ENCODE data around the gene VAV3. TPM values are rescaled to one million over a fixed set of nuclear protein-coding genes. Genes with fewer than 3 reads are reported as not detected.

VAV3 gene
- total RNA-seq, 4 donors from 2014 or later = 0.33 to 12.1 (median 0.47) TPM

DNA sequence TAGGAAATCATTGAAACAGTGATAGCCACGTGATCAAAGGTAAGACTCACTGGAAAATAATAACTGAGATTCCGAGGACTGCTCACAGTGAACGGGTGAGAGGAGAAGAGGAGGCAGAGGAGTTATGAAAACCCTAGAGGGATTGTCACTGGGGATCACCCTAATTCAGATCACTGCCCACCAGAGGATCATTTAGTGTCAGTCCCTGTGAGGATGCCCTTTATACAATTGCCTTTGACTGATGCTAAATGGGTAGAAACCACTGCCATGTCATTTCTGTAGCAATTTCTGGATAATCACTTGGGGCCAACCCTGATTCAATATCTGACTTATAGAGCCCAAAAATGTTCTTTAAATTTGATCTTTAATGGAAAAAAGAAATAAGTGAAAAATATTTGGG, 14.1 kb upstream of the VAV3 start:
- ATAC-seq (no peak), DNase-seq (no peak)
- Histone ChIP-seq H3K9me3 (no peaks in the 10 kb centered on the region), H3K27me3 (peaks cover 0 to 4% (median 0%) of the 10 kb centered on the region in 3 donors), H3K4me1 (no peaks in the 10 kb centered on the region), H3K4me3 (no peak overlapping the region), H3K36me3 (no peaks in the 10 kb centered on the region), H3K27ac (no peak overlapping the region)
- TF ChIP-seq, protein P1, sequence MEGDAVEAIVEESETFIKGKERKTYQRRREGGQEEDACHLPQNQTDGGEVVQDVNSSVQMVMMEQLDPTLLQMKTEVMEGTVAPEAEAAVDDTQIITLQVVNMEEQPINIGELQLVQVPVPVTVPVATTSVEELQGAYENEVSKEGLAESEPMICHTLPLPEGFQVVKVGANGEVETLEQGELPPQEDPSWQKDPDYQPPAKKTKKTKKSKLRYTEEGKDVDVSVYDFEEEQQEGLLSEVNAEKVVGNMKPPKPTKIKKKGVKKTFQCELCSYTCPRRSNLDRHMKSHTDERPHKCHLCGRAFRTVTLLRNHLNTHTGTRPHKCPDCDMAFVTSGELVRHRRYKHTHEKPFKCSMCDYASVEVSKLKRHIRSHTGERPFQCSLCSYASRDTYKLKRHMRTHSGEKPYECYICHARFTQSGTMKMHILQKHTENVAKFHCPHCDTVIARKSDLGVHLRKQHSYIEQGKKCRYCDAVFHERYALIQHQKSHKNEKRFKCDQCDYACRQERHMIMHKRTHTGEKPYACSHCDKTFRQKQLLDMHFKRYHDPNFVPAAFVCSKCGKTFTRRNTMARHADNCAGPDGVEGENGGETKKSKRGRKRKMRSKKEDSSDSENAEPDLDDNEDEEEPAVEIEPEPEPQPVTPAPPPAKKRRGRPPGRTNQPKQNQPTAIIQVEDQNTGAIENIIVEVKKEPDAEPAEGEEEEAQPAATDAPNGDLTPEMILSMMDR (IDR thresholded peaks at IDR 0.05 in 4 of 5, conservative IDR thresholded peaks at IDR 0.05 in 1 of 5) = no peak
- TF ChIP-seq POLR2A (IDR thresholded peaks at IDR 0.05) = no peak
- intact Hi-C loops (cut with DNase I; ENCODE audit: low total_unique reads) (no loop called here), in situ Hi-C loops (cut with MboI; ENCODE audit: low sequenced_read_pairs in 4 of 4) (no loop called here)

DNA sequence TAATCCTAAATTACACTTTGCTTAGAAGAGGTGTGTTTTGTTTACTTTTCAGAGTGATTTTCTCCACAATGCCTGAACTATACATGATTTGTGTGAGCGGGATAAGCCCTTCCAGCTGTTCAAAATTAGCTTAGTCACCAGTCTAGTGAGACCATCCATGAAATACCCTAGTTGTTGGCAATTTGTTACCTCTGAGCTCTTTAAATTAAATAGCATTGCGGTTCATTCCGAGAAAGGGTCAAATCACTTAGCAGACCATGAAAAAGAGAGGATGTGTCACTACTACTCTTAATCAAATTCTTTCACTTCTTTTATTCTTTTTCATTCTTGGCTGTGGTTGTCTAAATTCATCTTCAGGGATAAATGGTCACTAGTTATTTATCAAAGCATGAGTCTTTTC, 11.9 kb upstream of the VAV3 start:
- Histone ChIP-seq H3K27me3 (no peaks in the 10 kb centered on the region), H3K9me3 (no peaks in the 10 kb centered on the region), H3K4me3 (no peak overlapping the region), H3K36me3 (no peaks in the 10 kb centered on the region), H3K27ac (no peak overlapping the region), H3K4me1 (no peaks in the 10 kb centered on the region)
- no peak for DNase-seq
- no peak for ATAC-seq
- in situ Hi-C loops (cut with MboI; ENCODE audit: low sequenced_read_pairs in 4 of 4) (no loop called here), intact Hi-C loops (cut with DNase I; ENCODE audit: low total_unique reads) (no loop called here)
- no peak for TF ChIP-seq POLR2A (IDR thresholded peaks at IDR 0.05)
- TF ChIP-seq, protein P1 (IDR thresholded peaks at IDR 0.05 in 4 of 5, conservative IDR thresholded peaks at IDR 0.05 in 1 of 5) = no peak

DNA sequence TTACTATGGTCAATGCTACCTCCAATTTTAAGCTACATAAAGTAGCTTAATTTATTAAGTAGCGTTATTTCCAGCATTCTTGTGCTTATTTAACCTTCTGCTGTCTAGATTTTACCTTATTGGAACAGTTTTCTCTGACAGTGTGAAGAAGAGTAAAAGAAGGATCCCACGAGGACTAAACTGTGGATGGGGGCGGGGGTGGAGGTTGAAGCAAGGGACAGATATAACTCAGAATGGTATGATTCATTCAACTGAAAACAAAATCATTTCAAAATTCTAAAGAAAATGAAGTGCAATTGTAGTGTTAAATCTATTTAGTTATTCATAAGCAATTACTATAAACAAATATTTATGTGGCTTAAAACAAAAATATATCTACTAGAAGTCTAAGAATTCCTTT, 11.5 kb upstream of the VAV3 start:
- Histone ChIP-seq H3K27me3 (peaks cover 0 to 3% (median 0%) of the 10 kb centered on the region in 3 donors), H3K4me1 (no peaks in the 10 kb centered on the region), H3K4me3 (no peak overlapping the region), H3K27ac (no peak overlapping the region), H3K9me3 (no peaks in the 10 kb centered on the region), H3K36me3 (no peaks in the 10 kb centered on the region)
- TF ChIP-seq, protein P1 (IDR thresholded peaks at IDR 0.05 in 4 of 5, conservative IDR thresholded peaks at IDR 0.05 in 1 of 5) = no peak
- no peak for TF ChIP-seq POLR2A (IDR thresholded peaks at IDR 0.05)
- DNase-seq = no peak
- in situ Hi-C loops (cut with MboI; ENCODE audit: low sequenced_read_pairs in 4 of 4) = no loop called here
- intact Hi-C loops (cut with DNase I; ENCODE audit: low total_unique reads) = no loop called here
- ATAC-seq = no peak

DNA sequence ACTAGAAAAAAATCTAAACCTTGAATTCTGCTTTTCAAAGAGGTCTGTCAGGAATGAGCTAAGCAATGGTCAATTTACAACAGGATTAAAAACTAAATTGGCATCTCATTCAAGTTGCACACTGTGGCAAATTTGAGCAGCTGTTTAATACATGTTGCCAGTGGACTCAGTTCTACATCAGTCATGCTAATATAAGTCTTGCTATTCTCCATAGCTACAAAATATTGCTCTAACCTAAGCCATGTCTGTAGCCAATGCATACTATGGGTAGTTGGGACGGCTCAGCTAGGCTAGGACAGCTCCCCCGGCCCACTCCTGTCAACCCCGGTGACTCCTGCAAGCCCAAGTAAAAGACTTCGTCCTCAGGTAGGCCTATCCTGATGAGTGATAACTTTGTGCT, 10.9 kb upstream of the VAV3 start:
- Histone ChIP-seq H3K4me1 (no peaks in the 10 kb centered on the region), H3K27ac (no peak overlapping the region), H3K4me3 (no peak overlapping the region), H3K27me3 (peaks cover 0 to 4% (median 0%) of the 10 kb centered on the region in 3 donors), H3K9me3 (no peaks in the 10 kb centered on the region), H3K36me3 (no peaks in the 10 kb centered on the region)
- TF ChIP-seq POLR2A (IDR thresholded peaks at IDR 0.05) = no peak
- TF ChIP-seq, protein P1 (IDR thresholded peaks at IDR 0.05 in 4 of 5, conservative IDR thresholded peaks at IDR 0.05 in 1 of 5) = no peak
- intact Hi-C loops (cut with DNase I; ENCODE audit: low total_unique reads) = no loop called here
- ATAC-seq (no peak), DNase-seq (no peak)
- in situ Hi-C loops (cut with MboI; ENCODE audit: low sequenced_read_pairs in 4 of 4) = no loop called here

DNA sequence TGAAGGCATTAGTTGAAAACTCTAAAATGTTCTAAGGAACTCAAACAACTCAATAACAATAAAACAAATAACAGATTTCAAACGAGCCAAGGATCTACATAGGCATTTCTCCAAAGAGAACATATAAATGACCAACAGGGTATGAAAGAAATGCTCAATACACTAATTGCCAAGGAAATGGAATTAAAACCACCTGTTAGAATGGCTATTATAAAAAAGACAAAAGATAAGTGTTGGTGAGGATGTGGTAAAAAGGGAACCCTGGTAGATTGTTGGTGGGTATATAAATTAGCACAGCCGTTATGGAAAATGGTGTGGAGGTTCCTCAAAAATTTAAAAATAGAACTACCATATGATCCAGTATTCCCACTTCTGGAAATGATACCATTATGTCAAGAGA, 9.1 kb upstream of the VAV3 start:
- DNase-seq (no peak), ATAC-seq (no peak)
- no peak overlapping the region for H3K4me3 ChIP-seq
- no peaks in the 10 kb centered on the region for H3K4me1 ChIP-seq
- H3K9me3 ChIP-seq = no peaks in the 10 kb centered on the region
- TF ChIP-seq POLR2A (IDR thresholded peaks at IDR 0.05) = no peak
- no peaks in the 10 kb centered on the region for H3K36me3 ChIP-seq
- no peak overlapping the region for H3K27ac ChIP-seq
- intact Hi-C loops (cut with DNase I; ENCODE audit: low total_unique reads) = no loop called here
- peaks cover 0 to 4% (median 0%) of the 10 kb centered on the region in 3 donors for H3K27me3 ChIP-seq
- in situ Hi-C loops (cut with MboI; ENCODE audit: low sequenced_read_pairs in 4 of 4) = no loop called here

Data from gastrocnemius medialis (tissue), 4 donors.